ENCODE data around the gene PCTP. TPM values are rescaled to one million over a fixed set of nuclear protein-coding genes. Genes with fewer than 3 reads are reported as not detected.

Gene PCTP
- total and polyA plus RNA-seq, 9 of the 15 experiments (the other 6 are each of a cell fraction or from before 2014, with no cell fraction given), result 10.9 to 62.3 (median 41.2) TPM

GRCh38 chr17:55817397-55817709 is 66.5 kb downstream of the PCTP start (continued):
- TF ChIP-seq, protein P1, sequence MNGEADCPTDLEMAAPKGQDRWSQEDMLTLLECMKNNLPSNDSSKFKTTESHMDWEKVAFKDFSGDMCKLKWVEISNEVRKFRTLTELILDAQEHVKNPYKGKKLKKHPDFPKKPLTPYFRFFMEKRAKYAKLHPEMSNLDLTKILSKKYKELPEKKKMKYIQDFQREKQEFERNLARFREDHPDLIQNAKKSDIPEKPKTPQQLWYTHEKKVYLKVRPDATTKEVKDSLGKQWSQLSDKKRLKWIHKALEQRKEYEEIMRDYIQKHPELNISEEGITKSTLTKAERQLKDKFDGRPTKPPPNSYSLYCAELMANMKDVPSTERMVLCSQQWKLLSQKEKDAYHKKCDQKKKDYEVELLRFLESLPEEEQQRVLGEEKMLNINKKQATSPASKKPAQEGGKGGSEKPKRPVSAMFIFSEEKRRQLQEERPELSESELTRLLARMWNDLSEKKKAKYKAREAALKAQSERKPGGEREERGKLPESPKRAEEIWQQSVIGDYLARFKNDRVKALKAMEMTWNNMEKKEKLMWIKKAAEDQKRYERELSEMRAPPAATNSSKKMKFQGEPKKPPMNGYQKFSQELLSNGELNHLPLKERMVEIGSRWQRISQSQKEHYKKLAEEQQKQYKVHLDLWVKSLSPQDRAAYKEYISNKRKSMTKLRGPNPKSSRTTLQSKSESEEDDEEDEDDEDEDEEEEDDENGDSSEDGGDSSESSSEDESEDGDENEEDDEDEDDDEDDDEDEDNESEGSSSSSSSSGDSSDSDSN (IDR thresholded peaks at IDR 0.05; ENCODE audit: borderline replicate concordance in 1 of 2, low read depth in 2 of 2, low read length in 2 of 2), result no peak
- TF ChIP-seq TSC22D4 (tag; IDR thresholded peaks at IDR 0.05) (no peak), LEF1 (IDR thresholded peaks at IDR 0.05) (no peak), BACH1 (tag; IDR thresholded peaks at IDR 0.05) (0 out of 2 replicates have a peak, but pooled peaks have one; percentile 29), CREB3 (tag; conservative IDR thresholded peaks at IDR 0.05; ENCODE audit: low read depth) (0 out of 2 replicates have a peak, but pooled peaks have one; percentile 17), SRF (CRISPR knock-in tag; IDR thresholded peaks at IDR 0.05) (peak in 1 of 2 experiments; percentile 95; a peak in 2 of 4 replicates), ZNF583 (CRISPR knock-in tag; IDR thresholded peaks at IDR 0.05) (peak; percentile 41; the same call in 1 of the 2 replicates), ZFP36 (IDR thresholded peaks at IDR 0.05; ENCODE audit: low read depth, low read length, partially characterized antibody) (peak; percentile 22), ZEB2 (IDR thresholded peaks at IDR 0.05) (no peak), YY1 (IDR thresholded peaks at IDR 0.05; ENCODE audit: borderline replicate concordance in 1 of 3, control insufficient read depth in 1 of 3, extremely low read depth in 1 of 3, insufficient read depth in 3 of 3, insufficient read length in 1 of 3, insufficient replicate concordance in 2 of 3, low read depth in 1 of 3, low read length in 2 of 3) (no peak), TOE1 (IDR thresholded peaks at IDR 0.05; ENCODE audit: borderline replicate concordance) (no peak), TOE1 (CRISPR knock-in tag; IDR thresholded peaks at IDR 0.05; ENCODE audit: borderline replicate concordance, low read depth) (no peak)
- TF ChIP-seq, protein P2, sequence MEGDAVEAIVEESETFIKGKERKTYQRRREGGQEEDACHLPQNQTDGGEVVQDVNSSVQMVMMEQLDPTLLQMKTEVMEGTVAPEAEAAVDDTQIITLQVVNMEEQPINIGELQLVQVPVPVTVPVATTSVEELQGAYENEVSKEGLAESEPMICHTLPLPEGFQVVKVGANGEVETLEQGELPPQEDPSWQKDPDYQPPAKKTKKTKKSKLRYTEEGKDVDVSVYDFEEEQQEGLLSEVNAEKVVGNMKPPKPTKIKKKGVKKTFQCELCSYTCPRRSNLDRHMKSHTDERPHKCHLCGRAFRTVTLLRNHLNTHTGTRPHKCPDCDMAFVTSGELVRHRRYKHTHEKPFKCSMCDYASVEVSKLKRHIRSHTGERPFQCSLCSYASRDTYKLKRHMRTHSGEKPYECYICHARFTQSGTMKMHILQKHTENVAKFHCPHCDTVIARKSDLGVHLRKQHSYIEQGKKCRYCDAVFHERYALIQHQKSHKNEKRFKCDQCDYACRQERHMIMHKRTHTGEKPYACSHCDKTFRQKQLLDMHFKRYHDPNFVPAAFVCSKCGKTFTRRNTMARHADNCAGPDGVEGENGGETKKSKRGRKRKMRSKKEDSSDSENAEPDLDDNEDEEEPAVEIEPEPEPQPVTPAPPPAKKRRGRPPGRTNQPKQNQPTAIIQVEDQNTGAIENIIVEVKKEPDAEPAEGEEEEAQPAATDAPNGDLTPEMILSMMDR (IDR thresholded peaks at IDR 0.05 in 2 of 3, conservative IDR thresholded peaks at IDR 0.05 in 1 of 3; ENCODE audit: insufficient read depth in 2 of 3, low read depth in 1 of 3, low read length in 3 of 3), result no peak
